Activated naive CD8-positive, alpha-beta T cell treated with anti-CD3 and anti-CD28 coated beads, Interleukin-2, amount 10 ng/mL, durations not matched to agents 7 days and 5 days (primary cell): ENCODE data around the gene POLR2B. TPM values are rescaled to one million over a fixed set of nuclear protein-coding genes. Genes with fewer than 3 reads are reported as not detected.

Experiments used
- ATAC-seq: fragments of 150-1000 bp; cut with Tn5 transposase; one replicate; pipeline ENCODE4 v1.10.0; 2021; ENCODE audit warnings: low read depth, moderate library complexity
- POLR2A ChIA-PET: fragments of 350-600 bp; sonication (Branson Sonifier 250); formaldehyde crosslinking; loops from one replicate; lab custom pipeline; 2021; ENCODE audit warnings: antibody characterized with exemption; lab: Charles Lee
- DNase-seq: peaks from one replicate; pipeline ENCODE4 v3.0.0; 2021
- H3K27ac Mint-ChIP-seq: one replicate; pipeline ENCODE4 v1.8.0; 2022; ENCODE audit warnings: mild to moderate bottlenecking, mixed read lengths
- H3K27me3 Mint-ChIP-seq: one replicate; pipeline ENCODE4 v1.8.0; 2022; ENCODE audit warnings: mild to moderate bottlenecking, moderate library complexity, mixed read lengths
- H3K36me3 Mint-ChIP-seq: one replicate; pipeline ENCODE4 v1.8.0; 2021; ENCODE audit warnings: mild to moderate bottlenecking, mixed read lengths
- H3K4me1 Mint-ChIP-seq: one replicate; pipeline ENCODE4 v1.8.0; 2021; ENCODE audit warnings: mixed read lengths
- H3K4me3 Mint-ChIP-seq: one replicate; pipeline ENCODE4 v1.8.0; 2022; ENCODE audit warnings: mild to moderate bottlenecking, moderate library complexity, mixed read lengths
- H3K9me3 Mint-ChIP-seq: one replicate; pipeline ENCODE4 v1.8.0; 2021; ENCODE audit warnings: mixed read lengths
- total RNA-seq, 2 experiments: library from RNA; stranded (reverse); gene quantifications; one replicate each; pipeline ENCODE4 v1.2.3, GENCODE V29; 2021

POLR2B gene
- total RNA-seq, 2 experiments from 2014 or later: 117 TPM

GRCh38 chr4:56999751-57000150 is 21.1 kb downstream of the POLR2B start:
- H3K36me3 Mint-ChIP-seq: peaks cover 32% of the 10 kb centered on the region
- ATAC-seq (no peak), DNase-seq (no peak)
- H3K4me1 Mint-ChIP-seq: peaks cover 5% of the 10 kb centered on the region
- H3K4me3 Mint-ChIP-seq: no peak overlapping the region
- no peaks in the 10 kb centered on the region for H3K27me3 Mint-ChIP-seq
- no peak overlapping the region for H3K27ac Mint-ChIP-seq
- POLR2A ChIA-PET: no interaction called here
- H3K9me3 Mint-ChIP-seq: no peaks in the 10 kb centered on the region

- Mint-ChIP-seq H3K4me3 (no peak overlapping the region), H3K36me3 (peaks cover 41% of the 10 kb centered on the region), H3K4me1 (peaks cover 6% of the 10 kb centered on the region), H3K27ac (no peak overlapping the region), H3K27me3 (no peaks in the 10 kb centered on the region), H3K9me3 (no peaks in the 10 kb centered on the region)
- POLR2A ChIA-PET: interaction anchor here (0.7 kb wide), 1 partner anchor 53 kb away, joined by 4 read pairs; no protein-coding TSS in a partner anchor
- DNase-seq: no peak
- ATAC-seq: no peak
These were observed 34.9 kb downstream of the POLR2B start for GRCh38 chr4:57013543-57014120.

GRCh38 chr4:57018980-57019379 is 40.3 kb downstream of the POLR2B start:
- Mint-ChIP-seq H3K4me3 (no peak overlapping the region), H3K36me3 (peaks cover 47% of the 10 kb centered on the region), H3K4me1 (peaks cover 4% of the 10 kb centered on the region), H3K27ac (no peak overlapping the region), H3K27me3 (no peaks in the 10 kb centered on the region), H3K9me3 (no peaks in the 10 kb centered on the region)
- POLR2A ChIA-PET: no interaction called here
- ATAC-seq (no peak), DNase-seq (no peak)

- POLR2A ChIA-PET: no interaction called here
- no peak overlapping the region for H3K27ac Mint-ChIP-seq
- H3K4me3 Mint-ChIP-seq: no peak overlapping the region
- no peak for ATAC-seq
- no peak for DNase-seq
- peaks cover 53% of the 10 kb centered on the region for H3K36me3 Mint-ChIP-seq
- H3K4me1 Mint-ChIP-seq: peaks cover 4% of the 10 kb centered on the region
- H3K27me3 Mint-ChIP-seq: no peaks in the 10 kb centered on the region
- H3K9me3 Mint-ChIP-seq: no peaks in the 10 kb centered on the region
These were observed 41.9 kb downstream of the POLR2B start for GRCh38 chr4:57020467-57021101.

- ATAC-seq (no peak), DNase-seq (no peak)
- peaks cover 52% of the 10 kb centered on the region for H3K36me3 Mint-ChIP-seq
- no peaks in the 10 kb centered on the region for H3K9me3 Mint-ChIP-seq
- POLR2A ChIA-PET: no interaction called here
- no peak overlapping the region for H3K27ac Mint-ChIP-seq
- H3K27me3 Mint-ChIP-seq: no peaks in the 10 kb centered on the region
- no peak overlapping the region for H3K4me3 Mint-ChIP-seq
- H3K4me1 Mint-ChIP-seq: peaks cover 4% of the 10 kb centered on the region
These were observed 44.4 kb downstream of the POLR2B start for GRCh38 chr4:57023104-57023503.

GRCh38 chr4:57034520-57034919 is 55.8 kb downstream of the POLR2B start:
- Mint-ChIP-seq H3K27me3 (peaks cover 10% of the 10 kb centered on the region), H3K27ac (no peak overlapping the region), H3K4me1 (peaks cover 2% of the 10 kb centered on the region), H3K9me3 (no peaks in the 10 kb centered on the region), H3K36me3 (peaks cover 15% of the 10 kb centered on the region), H3K4me3 (no peak overlapping the region)
- ATAC-seq: no peak
- POLR2A ChIA-PET: interaction anchor here (0.8 kb wide), 1 partner anchor 22 kb away, joined by 4 read pairs; no protein-coding TSS in a partner anchor
- DNase-seq: no peak

- no peak overlapping the region for H3K27ac Mint-ChIP-seq
- peak; percentile 34 for DNase-seq
These were observed 59.4 kb downstream of the POLR2B start for GRCh38 chr4:57037982-57038604.

GRCh38 chr4:57039345-57039744 is 60.6 kb downstream of the POLR2B start:
- Mint-ChIP-seq H3K27me3 (peaks cover 12% of the 10 kb centered on the region), H3K36me3 (no peaks in the 10 kb centered on the region), H3K27ac (no peak overlapping the region), H3K9me3 (no peaks in the 10 kb centered on the region), H3K4me3 (no peak overlapping the region), H3K4me1 (peaks cover 2% of the 10 kb centered on the region)
- DNase-seq (no peak), ATAC-seq (no peak)
- POLR2A ChIA-PET: interaction anchor here (0.6 to 0.7 kb wide), 2 partner anchors 13 to 24 kb away, joined by 3 to 4 read pairs; no protein-coding TSS in a partner anchor

More at GRCh38 chr4:57037982-57038604, 59.4 kb downstream of the POLR2B start:
- Mint-ChIP-seq H3K27me3 (peaks cover 12% of the 10 kb centered on the region), H3K9me3 (no peaks in the 10 kb centered on the region), H3K4me3 (no peak overlapping the region), H3K36me3 (peaks cover 3% of the 10 kb centered on the region), H3K4me1 (peaks cover 2% of the 10 kb centered on the region)
- ATAC-seq: no peak
- POLR2A ChIA-PET: no interaction called here

- H3K27ac Mint-ChIP-seq: no peak overlapping the region
- POLR2A ChIA-PET: no interaction called here
- no peaks in the 10 kb centered on the region for H3K9me3 Mint-ChIP-seq
- H3K4me1 Mint-ChIP-seq: peaks cover 2% of the 10 kb centered on the region
- H3K4me3 Mint-ChIP-seq: no peak overlapping the region
- peaks cover 12% of the 10 kb centered on the region for H3K27me3 Mint-ChIP-seq
- DNase-seq (no peak), ATAC-seq (no peak)
- H3K36me3 Mint-ChIP-seq: no peaks in the 10 kb centered on the region
These were observed 61.8 kb downstream of the POLR2B start for GRCh38 chr4:57040510-57040909.

- H3K4me3 Mint-ChIP-seq: no peak overlapping the region
These were observed 62.3 kb downstream of the POLR2B start for GRCh38 chr4:57041020-57041419.

GRCh38 chr4:57042711-57043169 is 64.0 kb downstream of the POLR2B start:
- no peak for DNase-seq
- peaks cover 2% of the 10 kb centered on the region for H3K4me1 Mint-ChIP-seq
- no peak overlapping the region for H3K4me3 Mint-ChIP-seq
- H3K36me3 Mint-ChIP-seq: no peaks in the 10 kb centered on the region
- POLR2A ChIA-PET: no interaction called here
- ATAC-seq: no peak
- H3K27ac Mint-ChIP-seq: no peak overlapping the region
- H3K27me3 Mint-ChIP-seq: peaks cover 15% of the 10 kb centered on the region
- H3K9me3 Mint-ChIP-seq: peaks cover 2% of the 10 kb centered on the region

More at GRCh38 chr4:57041020-57041419, 62.3 kb downstream of the POLR2B start:
- no peaks in the 10 kb centered on the region for H3K9me3 Mint-ChIP-seq
- peaks cover 15% of the 10 kb centered on the region for H3K27me3 Mint-ChIP-seq
- DNase-seq (no peak), ATAC-seq (no peak)
- H3K27ac Mint-ChIP-seq: no peak overlapping the region
- H3K4me1 Mint-ChIP-seq: peaks cover 2% of the 10 kb centered on the region
- POLR2A ChIA-PET: no interaction called here
- H3K36me3 Mint-ChIP-seq: no peaks in the 10 kb centered on the region

- POLR2A ChIA-PET: no interaction called here
- Mint-ChIP-seq H3K9me3 (peaks cover 2% of the 10 kb centered on the region), H3K27me3 (peaks cover 10% of the 10 kb centered on the region)
These were observed 64.9 kb downstream of the POLR2B start for GRCh38 chr4:57043347-57044251.

GRCh38 chr4:57044279-57044678 is 65.6 kb downstream of the POLR2B start:
- Mint-ChIP-seq H3K36me3 (no peaks in the 10 kb centered on the region), H3K27me3 (peaks cover 8% of the 10 kb centered on the region), H3K4me1 (no peaks in the 10 kb centered on the region), H3K9me3 (peaks cover 2% of the 10 kb centered on the region), H3K27ac (no peak overlapping the region), H3K4me3 (no peak overlapping the region)
- ATAC-seq: no peak
- no peak for DNase-seq
- POLR2A ChIA-PET: no interaction called here

More at GRCh38 chr4:57043347-57044251, 64.9 kb downstream of the POLR2B start:
- DNase-seq (no peak), ATAC-seq (no peak)
- Mint-ChIP-seq H3K27ac (no peak overlapping the region), H3K36me3 (no peaks in the 10 kb centered on the region), H3K4me3 (no peak overlapping the region), H3K4me1 (no peaks in the 10 kb centered on the region)
